ENCODE data around the gene NEK1.
"Not testable (repeated sequence)": the region's sequence is repeated elsewhere in the genome, so short reads cannot be mapped to it uniquely, and the experiment has no call there.

NEK1 gene

GRCh38 chr4:169494234-169494633 is 118.1 kb downstream of the NEK1 start:
- DNase-seq (ENCODE audit: low read depth): not testable (repeated sequence)

- no peak for DNase-seq (ENCODE audit: low read depth)
Observed at GRCh38 chr4:169493164-169493524, 119.2 kb downstream of the NEK1 start.

- no peak for DNase-seq (ENCODE audit: low read depth)
Observed at GRCh38 chr4:169492436-169493163, 119.8 kb downstream of the NEK1 start.

- DNase-seq (ENCODE audit: low read depth): no peak
Observed at GRCh38 chr4:169491211-169491610, 121.2 kb downstream of the NEK1 start.

GRCh38 chr4:169489306-169489705 is 123.1 kb downstream of the NEK1 start:
- DNase-seq (ENCODE audit: low read depth): no peak

GRCh38 chr4:169485791-169486742 is 126.3 kb downstream of the NEK1 start:
- no peak for DNase-seq (ENCODE audit: low read depth)

GRCh38 chr4:169485086-169485485 is 127.3 kb downstream of the NEK1 start:
- DNase-seq (ENCODE audit: low read depth): no peak

- DNase-seq (ENCODE audit: low read depth): no peak
Observed at GRCh38 chr4:169484485-169484884, 127.9 kb downstream of the NEK1 start.

- DNase-seq (ENCODE audit: low read depth): no peak
Observed at GRCh38 chr4:169464080-169464479, 148.3 kb downstream of the NEK1 start.

GRCh38 chr4:169460081-169460480 is 152.3 kb downstream of the NEK1 start:
- DNase-seq (ENCODE audit: low read depth): no peak

- no peak for DNase-seq (ENCODE audit: low read depth)
Observed at GRCh38 chr4:169458575-169458974, 153.8 kb downstream of the NEK1 start.

- DNase-seq (ENCODE audit: low read depth): not testable (repeated sequence)
Observed at GRCh38 chr4:169452644-169453043, 159.7 kb downstream of the NEK1 start.

- DNase-seq (ENCODE audit: low read depth): not testable (repeated sequence)
Observed at GRCh38 chr4:169448935-169449334, 163.4 kb downstream of the NEK1 start.

GRCh38 chr4:169446824-169447223 is 165.6 kb downstream of the NEK1 start:
- no peak for DNase-seq (ENCODE audit: low read depth)

- no peak for DNase-seq (ENCODE audit: low read depth)
Observed at GRCh38 chr4:169443748-169444147, 168.6 kb downstream of the NEK1 start.

- DNase-seq (ENCODE audit: low read depth): no peak
Observed at GRCh38 chr4:169440446-169440845, 171.9 kb downstream of the NEK1 start.

- no peak for DNase-seq (ENCODE audit: low read depth)
Observed at GRCh38 chr4:169439244-169439643, 173.1 kb downstream of the NEK1 start.

GRCh38 chr4:169438057-169438480 is 174.3 kb downstream of the NEK1 start:
- DNase-seq (ENCODE audit: low read depth): no peak

GRCh38 chr4:169437299-169438047 is 174.9 kb downstream of the NEK1 start:
- DNase-seq (ENCODE audit: low read depth): no peak

GRCh38 chr4:169436734-169437133 is 175.6 kb downstream of the NEK1 start:
- DNase-seq (ENCODE audit: low read depth): no peak

- DNase-seq (ENCODE audit: low read depth): no peak
Observed at GRCh38 chr4:169428376-169428775, 184.0 kb downstream of the NEK1 start.

GRCh38 chr4:169427727-169428126 is 184.7 kb downstream of the NEK1 start:
- not testable (repeated sequence) for DNase-seq (ENCODE audit: low read depth)

All from stimulated activated CD8-positive, alpha-beta memory T cell treated with anti-CD3 and anti-CD28 coated beads, Interleukin-15, amount 100 ng/mL, for 1 hour (primary cell).